Thymus (tissue), 11 donors: ENCODE measurements around the gene NRXN2. TPM values are rescaled to one million over a fixed set of nuclear protein-coding genes. Genes with fewer than 3 reads are reported as not detected.

Experiments
- DNase-seq, 9 donors: peaks; one replicate each; pipeline ENCODE4 v3.0.0-alpha.2; 2013; ENCODE audit warnings: low spot score in 9 of 9, low read depth in 6 of 9, missing footprints in 1 of 9
- H3K27ac ChIP-seq, 2 donors: one replicate each; pipeline ENCODE4 v1.5.1; 2013; ENCODE audit warnings: control low read depth in 1 of 2, low read depth in 1 of 2, low read length in 1 of 2, mild to moderate bottlenecking in 1 of 2, moderate library complexity in 1 of 2
- H3K27me3 ChIP-seq, 2 donors: one replicate each; pipeline ENCODE4 v1.5.1; 2013; ENCODE audit warnings: low read length in 1 of 2; ENCODE audit not compliant: control insufficient read depth in 2 of 2, insufficient read depth in 1 of 2
- H3K36me3 ChIP-seq, 2 donors: one replicate each; pipeline ENCODE4 v1.5.1; 2013; ENCODE audit warnings: low read length in 1 of 2, mild to moderate bottlenecking in 1 of 2, moderate library complexity in 1 of 2; ENCODE audit not compliant: control insufficient read depth in 2 of 2, insufficient read depth in 2 of 2
- H3K4me1 ChIP-seq, 2 donors: one replicate each; pipeline ENCODE4 v1.5.1; 2013; ENCODE audit warnings: low read length in 2 of 2; ENCODE audit not compliant: control insufficient read depth in 2 of 2, insufficient read depth in 2 of 2
- H3K4me3 ChIP-seq, 2 donors: one replicate each; pipeline ENCODE4 v1.5.1; 2013; ENCODE audit warnings: low read length in 2 of 2, control low read depth in 1 of 2, mild to moderate bottlenecking in 1 of 2
- H3K9me3 ChIP-seq, 2 donors: one replicate each; pipeline ENCODE4 v1.5.1; 2013; ENCODE audit warnings: low read length in 1 of 2, mild to moderate bottlenecking in 1 of 2; ENCODE audit not compliant: control insufficient read depth in 2 of 2, insufficient read depth in 1 of 2
- WGBS: extraction: QIAGEN DNeasy Blood & Tissue Kit; methylation state at CpG from one replicate; pipeline ENCODE4 v1.1.7; 2013; 5-methylcytosine and 5-hydroxymethylcytosine counted together
- polyA plus RNA-seq: library from polyadenylated mRNA; stranded (reverse); fragments of 200-250 nt; gene quantifications from one replicate; pipeline ENCODE4 v1.2.3, GENCODE V29; 2013
- total RNA-seq: library from RNA; stranded (reverse); fragments of 120-200 nt; gene quantifications from one replicate; pipeline ENCODE4 v1.2.4, GENCODE V29; 2013
- donor health status: healthy.

The NRXN2 gene
- total and polyA plus RNA-seq, 2 donors = 0.85 to 1.6 TPM

GRCh38 chr11:64619196-64619595, 103.8 kb downstream of the NRXN2 start:
- Histone ChIP-seq H3K9me3 (no peaks in the 10 kb centered on the region), H3K27me3 (no peaks in the 10 kb centered on the region), H3K4me3 (no peak overlapping the region), H3K4me1 (peaks cover 15 to 58% of the 10 kb centered on the region in 2 donors), H3K36me3 (no peaks in the 10 kb centered on the region), H3K27ac (peak overlapping the region in 1 of 2 donors; percentile 19)
- 98% methylated on average over 4 of the region's 4 CpGs for WGBS
- DNase-seq = no peak

DNA sequence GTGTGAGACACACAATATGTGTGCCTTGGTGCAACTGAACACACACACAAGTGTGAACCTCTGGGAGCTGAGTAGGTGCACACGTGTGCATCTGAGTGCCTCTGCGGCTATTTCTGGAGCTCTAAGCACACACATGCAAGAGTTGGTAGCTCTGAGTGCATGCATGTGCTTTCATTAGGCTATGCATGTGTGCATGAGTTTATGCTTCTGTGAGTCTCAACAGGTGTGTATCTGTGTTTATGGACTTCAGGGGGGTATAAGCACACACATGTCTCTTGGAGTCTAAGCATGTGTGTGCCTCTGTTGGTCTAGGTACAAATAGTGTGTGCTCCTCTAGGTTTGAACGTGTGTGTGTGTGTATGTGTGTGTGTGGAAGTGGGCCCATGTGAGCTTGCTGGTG, 106.2 kb downstream of the NRXN2 start:
- no peak overlapping the region for H3K27ac ChIP-seq
- peaks cover 0 to 5% of the 10 kb centered on the region in 2 donors for H3K9me3 ChIP-seq
- H3K27me3 ChIP-seq = no peaks in the 10 kb centered on the region
- no peak for DNase-seq
- WGBS = 88% methylated on average over 3 of the region's 3 CpGs
- H3K4me1 ChIP-seq = peaks cover 13 to 62% of the 10 kb centered on the region in 2 donors
- H3K4me3 ChIP-seq = no peak overlapping the region
- H3K36me3 ChIP-seq = no peaks in the 10 kb centered on the region

- no peak overlapping the region for H3K4me3 ChIP-seq
- peaks cover 13 to 62% of the 10 kb centered on the region in 2 donors for H3K4me1 ChIP-seq
- H3K9me3 ChIP-seq = peaks cover 0 to 7% of the 10 kb centered on the region in 2 donors
- H3K27me3 ChIP-seq = no peaks in the 10 kb centered on the region
- 25% methylated on average over 5 of the region's 5 CpGs for WGBS
- H3K36me3 ChIP-seq = no peaks in the 10 kb centered on the region
- DNase-seq = no peak
- H3K27ac ChIP-seq = no peak overlapping the region
These were observed 108.1 kb downstream of the NRXN2 start for GRCh38 chr11:64614917-64615316.

- 97% methylated on average over 6 of the region's 6 CpGs for WGBS
- H3K27me3 ChIP-seq = no peaks in the 10 kb centered on the region
- H3K4me3 ChIP-seq = no peak overlapping the region
- H3K9me3 ChIP-seq = peaks cover 0 to 7% of the 10 kb centered on the region in 2 donors
- DNase-seq = no peak
- peaks cover 15 to 64% of the 10 kb centered on the region in 2 donors for H3K4me1 ChIP-seq
- no peak overlapping the region for H3K27ac ChIP-seq
- H3K36me3 ChIP-seq = no peaks in the 10 kb centered on the region
These were observed 109.3 kb downstream of the NRXN2 start for GRCh38 chr11:64613648-64614047.

- peaks cover 0 to 7% of the 10 kb centered on the region in 2 donors for H3K9me3 ChIP-seq
- no peaks in the 10 kb centered on the region for H3K36me3 ChIP-seq
- peaks cover 15 to 62% of the 10 kb centered on the region in 2 donors for H3K4me1 ChIP-seq
- H3K27me3 ChIP-seq = no peaks in the 10 kb centered on the region
- WGBS = 31% methylated on average over 11 of the region's 11 CpGs
- H3K4me3 ChIP-seq = no peak overlapping the region
- no peak overlapping the region for H3K27ac ChIP-seq
- peak in 2 of 9 donors; percentile 40 to 53 for DNase-seq
These were observed 110.9 kb downstream of the NRXN2 start for GRCh38 chr11:64611869-64612646.

GRCh38 chr11:64611176-64611575, 111.8 kb downstream of the NRXN2 start:
- H3K4me3 ChIP-seq = no peak overlapping the region
- H3K27me3 ChIP-seq = no peaks in the 10 kb centered on the region
- 83% methylated on average over 2 of the region's 2 CpGs for WGBS
- peaks cover 15 to 62% of the 10 kb centered on the region in 2 donors for H3K4me1 ChIP-seq
- no peak overlapping the region for H3K27ac ChIP-seq
- DNase-seq = no peak
- peaks cover 0 to 7% of the 10 kb centered on the region in 2 donors for H3K9me3 ChIP-seq
- no peaks in the 10 kb centered on the region for H3K36me3 ChIP-seq

GRCh38 chr11:64610596-64610995, 112.4 kb downstream of the NRXN2 start:
- Histone ChIP-seq H3K4me3 (no peak overlapping the region), H3K4me1 (peaks cover 15 to 62% of the 10 kb centered on the region in 2 donors), H3K9me3 (peaks cover 0 to 7% of the 10 kb centered on the region in 2 donors), H3K36me3 (no peaks in the 10 kb centered on the region), H3K27me3 (no peaks in the 10 kb centered on the region), H3K27ac (no peak overlapping the region)
- WGBS = 98% methylated on average over 3 of the region's 3 CpGs
- no peak for DNase-seq

GRCh38 chr11:64609436-64610047, 113.5 kb downstream of the NRXN2 start:
- 60% methylated on average over 5 of the region's 5 CpGs for WGBS
- no peak overlapping the region for H3K27ac ChIP-seq
- DNase-seq = peak in 1 of 9 donors; percentile 31
- H3K4me1 ChIP-seq = peaks cover 15 to 56% of the 10 kb centered on the region in 2 donors
- no peak overlapping the region for H3K4me3 ChIP-seq
- H3K36me3 ChIP-seq = no peaks in the 10 kb centered on the region
- no peaks in the 10 kb centered on the region for H3K27me3 ChIP-seq
- H3K9me3 ChIP-seq = peaks cover 0 to 7% of the 10 kb centered on the region in 2 donors

GRCh38 chr11:64608636-64609035, 114.4 kb downstream of the NRXN2 start:
- H3K27ac ChIP-seq = no peak overlapping the region
- H3K4me1 ChIP-seq = peaks cover 15 to 49% of the 10 kb centered on the region in 2 donors
- no peaks in the 10 kb centered on the region for H3K36me3 ChIP-seq
- DNase-seq = no peak
- H3K9me3 ChIP-seq = peaks cover 0 to 7% of the 10 kb centered on the region in 2 donors
- H3K27me3 ChIP-seq = no peaks in the 10 kb centered on the region
- no peak overlapping the region for H3K4me3 ChIP-seq
- 94% methylated on average over 12 of the region's 12 CpGs for WGBS
